Common myeloid progenitor, CD34-positive (primary cell): ENCODE results near the gene VILL.

Source experiments
- CTCF ChIA-PET: fragments of 350-600 bp; sonication (Branson Sonifier 250); formaldehyde crosslinking; loops from one replicate; lab custom pipeline; 2021; ENCODE audit warnings: antibody characterized with exemption; lab: Charles Lee
- POLR2A ChIA-PET: fragments of 350-600 bp; sonication (Branson Sonifier 250); formaldehyde crosslinking; loops from one replicate; lab custom pipeline; 2021; ENCODE audit warnings: antibody characterized with exemption; lab: Charles Lee
- DNase-seq, 3 donors: peaks; one replicate each; pipeline versions ENCODE4 v3.0.0 to v3.0.0-alpha.2; 2013
- H3K27ac ChIP-seq, 2 experiments: 1 replicate in 1 of 2; 2 replicates in 1 of 2; pipeline ENCODE4 v1.7.0; 2013; ENCODE audit warnings: inconsistent platforms in 2 of 2, low read length in 2 of 2, mild to moderate bottlenecking in 2 of 2, low read depth in 1 of 2, moderate library complexity in 1 of 2; ENCODE audit not compliant: severe bottlenecking in 2 of 2, insufficient read depth in 1 of 2, poor library complexity in 1 of 2
- H3K27me3 ChIP-seq, 5 experiments: replicated peaks in 2 of 5; 1 replicate in 3 of 5; 2 replicates in 2 of 5; pipeline versions ENCODE4 v1.6.1 to v1.7.0; 2013; ENCODE audit warnings: low read length in 4 of 5, mild to moderate bottlenecking in 2 of 5, moderate library complexity in 2 of 5, inconsistent platforms in 1 of 5; ENCODE audit not compliant: insufficient read depth in 5 of 5, control insufficient read depth in 4 of 5
- H3K36me3 ChIP-seq, 4 experiments: 1 replicate in 2 of 4; 2 replicates in 2 of 4; pipeline versions ENCODE4 v1.6.1 to v1.7.0; 2013; ENCODE audit warnings: low read length in 3 of 4, control low read depth in 1 of 4, mild to moderate bottlenecking in 1 of 4; ENCODE audit not compliant: control insufficient read depth in 4 of 4, insufficient read depth in 4 of 4
- H3K4me1 ChIP-seq, 4 experiments: 1 replicate in 3 of 4; 2 replicates in 1 of 4; pipeline versions ENCODE4 v1.6.1 to v1.7.1; 2013; ENCODE audit warnings: low read length in 3 of 4, mild to moderate bottlenecking in 3 of 4, control low read depth in 1 of 4, inconsistent platforms in 1 of 4, moderate library complexity in 1 of 4; ENCODE audit not compliant: control insufficient read depth in 4 of 4, insufficient read depth in 4 of 4; ENCODE audit errors: control extremely low read depth in 1 of 4
- H3K4me3 ChIP-seq, 7 experiments: 1 replicate in 4 of 7; 2 replicates in 3 of 7; pipeline versions ENCODE4 v1.5.1 to v1.7.0; 2013; ENCODE audit warnings: mild to moderate bottlenecking in 7 of 7, low read length in 6 of 7, moderate library complexity in 6 of 7, inconsistent platforms in 2 of 7, low read depth in 2 of 7, control low read depth in 1 of 7; ENCODE audit not compliant: insufficient read depth in 4 of 7, control insufficient read depth in 1 of 7; ENCODE audit errors: extremely low read depth in 1 of 7
- H3K9me3 ChIP-seq, 5 experiments: 1 replicate in 4 of 5; 2 replicates in 1 of 5; pipeline versions ENCODE4 v1.6.1 to v1.7.1; 2013; ENCODE audit warnings: low read length in 4 of 5, mild to moderate bottlenecking in 2 of 5, inconsistent platforms in 1 of 5, low read depth in 1 of 5, moderate library complexity in 1 of 5; ENCODE audit not compliant: control insufficient read depth in 4 of 5, insufficient read depth in 2 of 5; ENCODE audit errors: control extremely low read depth in 1 of 5
- WGBS: methylation state at CpG from one replicate; pipeline ENCODE4 v1.1.5; 2013; ENCODE audit not compliant: insufficient coverage; 5-methylcytosine and 5-hydroxymethylcytosine counted together

Gene VILL

DNA sequence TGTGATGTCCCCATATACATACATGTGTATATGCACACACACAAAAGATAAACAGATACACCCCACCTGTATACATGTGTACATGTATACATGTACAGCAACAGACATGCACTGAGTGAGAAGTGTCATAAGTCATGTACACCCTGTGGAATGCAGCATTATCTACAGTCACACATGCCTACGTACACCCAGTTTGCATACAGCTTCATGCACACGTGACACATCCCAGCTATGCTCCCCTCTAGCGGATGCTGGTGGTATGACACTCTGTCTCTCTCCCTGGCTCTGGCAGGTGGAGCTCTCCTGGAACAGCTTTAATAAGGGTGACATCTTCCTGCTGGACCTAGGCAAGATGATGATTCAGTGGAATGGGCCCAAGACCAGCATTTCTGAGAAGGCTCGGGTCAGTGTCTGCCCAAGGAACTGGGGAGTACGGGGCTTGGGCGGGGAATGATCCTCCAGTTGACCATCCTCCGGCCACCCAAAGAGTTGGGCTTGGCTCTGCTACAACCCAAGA, 6.3 kb downstream of the VILL start:
- POLR2A ChIA-PET: interaction anchor here (1.1 kb wide), 1 partner anchor 140 kb away, joined by 3 read pairs; the partner anchor contains the start of gene ACAA1
- Histone ChIP-seq H3K27me3 (no peaks in the 10 kb centered on the region), H3K4me3 (no peak overlapping the region), H3K9me3 (no peaks in the 10 kb centered on the region), H3K27ac (no peak overlapping the region), H3K36me3 (peaks cover 3 to 41% (median 29%) of the 10 kb centered on the region in 4 experiments), H3K4me1 (peaks cover 0 to 46% (median 28%) of the 10 kb centered on the region in 4 experiments)
- CTCF ChIA-PET: interaction anchor here (0.6 to 2.5 kb wide), 13 partner anchors 9 to 483 kb away, joined by 3 to 10 read pairs (median 4); partner anchors contain the start of gene DLEC1
- peak; percentile 85 to 92 (median 89) for DNase-seq
- WGBS: 55% methylated on average over 7 of the region's 7 CpGs

DNA sequence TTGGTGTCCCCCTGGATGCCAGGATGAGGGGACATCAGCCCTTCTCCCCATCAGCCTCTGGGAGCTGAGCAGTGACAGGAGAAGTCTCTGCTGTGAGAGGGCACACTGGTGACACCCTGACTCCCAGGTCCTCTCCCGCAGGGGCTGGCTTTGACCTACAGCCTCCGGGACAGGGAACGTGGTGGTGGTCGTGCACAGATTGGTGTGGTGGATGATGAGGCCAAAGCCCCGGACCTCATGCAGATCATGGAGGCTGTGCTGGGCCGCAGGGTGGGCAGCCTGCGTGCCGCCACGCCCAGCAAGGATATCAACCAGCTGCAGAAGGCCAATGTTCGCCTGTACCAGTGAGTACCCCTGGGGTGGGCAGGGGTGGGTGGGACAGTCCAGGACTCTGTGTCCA, 6.8 kb downstream of the VILL start:
- Histone ChIP-seq H3K4me1 (peaks cover 0 to 46% (median 28%) of the 10 kb centered on the region in 4 experiments), H3K4me3 (no peak overlapping the region), H3K27me3 (no peaks in the 10 kb centered on the region), H3K27ac (no peak overlapping the region), H3K36me3 (peaks cover 3 to 46% (median 34%) of the 10 kb centered on the region in 4 experiments), H3K9me3 (no peaks in the 10 kb centered on the region)
- DNase-seq: no peak
- ChIA-PET POLR2A (interaction anchor here (1.1 kb wide), 1 partner anchor 139 kb away, joined by 3 read pairs; the partner anchor contains the start of gene ACAA1), CTCF (interaction anchor here (1.0 to 2.5 kb wide), 14 partner anchors 9 to 482 kb away, joined by 3 to 10 read pairs (median 4); partner anchors contain the start of gene DLEC1)
- 100% methylated on average over 8 of the region's 10 CpGs for WGBS

DNA sequence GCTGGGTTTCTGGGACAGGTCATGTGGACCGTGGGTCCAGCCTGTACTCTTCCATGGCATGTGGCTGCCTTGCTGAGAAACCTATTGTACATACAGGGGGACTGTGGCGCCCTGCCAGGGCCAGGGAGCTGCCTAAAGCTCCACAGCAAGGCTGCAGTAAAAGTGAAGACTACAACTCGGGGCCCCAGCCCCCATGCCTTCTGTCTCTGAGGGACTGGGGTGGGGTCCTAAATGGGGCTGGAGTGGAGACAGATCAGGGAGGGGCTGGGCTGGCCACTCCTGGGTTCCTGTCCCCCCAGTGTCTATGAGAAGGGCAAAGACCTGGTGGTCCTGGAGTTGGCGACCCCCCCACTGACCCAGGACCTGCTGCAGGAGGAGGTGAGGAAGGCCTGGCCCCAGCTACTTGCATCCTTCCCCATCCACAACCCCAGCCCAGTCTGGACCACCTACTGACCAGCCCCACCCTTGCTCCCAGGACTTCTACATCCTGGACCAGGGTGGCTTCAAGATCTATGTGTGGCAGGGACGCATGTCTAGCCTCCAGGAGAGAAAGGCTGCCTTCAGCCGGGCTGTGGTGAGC, 7.3 kb downstream of the VILL start:
- ChIA-PET POLR2A (no interaction called here), CTCF (interaction anchor here (1.0 to 2.5 kb wide), 10 partner anchors 9 to 80 kb away, joined by 3 to 10 read pairs (median 4); partner anchors contain the start of gene DLEC1)
- no peaks in the 10 kb centered on the region for H3K9me3 ChIP-seq
- H3K4me3 ChIP-seq: peak overlapping the region in 1 of 7 experiments; percentile 67
- no peaks in the 10 kb centered on the region for H3K27me3 ChIP-seq
- peaks cover 3 to 50% (median 38%) of the 10 kb centered on the region in 4 experiments for H3K36me3 ChIP-seq
- no peak for DNase-seq
- H3K27ac ChIP-seq: peak overlapping the region in 1 of 2 experiments; percentile 76
- peaks cover 0 to 46% (median 28%) of the 10 kb centered on the region in 4 experiments for H3K4me1 ChIP-seq
- WGBS: 96% methylated on average over 4 of the region's 6 CpGs

DNA sequence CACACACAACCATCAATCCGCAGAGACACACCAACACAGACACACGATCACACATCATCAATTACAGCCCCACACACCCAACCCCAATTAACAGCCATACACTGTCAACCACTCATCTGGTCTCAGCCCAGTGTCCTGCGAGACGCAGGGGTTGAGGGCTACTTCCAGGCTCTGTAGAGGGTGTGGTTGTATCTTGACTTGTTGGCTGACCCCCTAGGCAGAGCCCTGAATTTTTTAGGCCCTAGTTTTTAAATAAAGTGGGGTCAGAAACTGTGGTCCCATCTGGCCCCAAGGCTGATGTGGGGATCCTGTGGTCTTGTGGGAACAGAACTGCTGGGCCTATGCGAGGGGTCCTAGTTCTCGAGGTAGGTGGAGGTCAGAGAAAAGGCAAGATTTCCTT, 9.2 kb downstream of the VILL start:
- 70% methylated on average over 2 of the region's 6 CpGs for WGBS
- H3K27me3 ChIP-seq: no peaks in the 10 kb centered on the region
- peaks cover 3 to 68% (median 43%) of the 10 kb centered on the region in 4 experiments for H3K36me3 ChIP-seq
- no peaks in the 10 kb centered on the region for H3K9me3 ChIP-seq
- no peak for DNase-seq
- H3K27ac ChIP-seq: no peak overlapping the region
- H3K4me1 ChIP-seq: peaks cover 0 to 28% (median 16%) of the 10 kb centered on the region in 4 experiments
- ChIA-PET POLR2A (no interaction called here), CTCF (no interaction called here)
- no peak overlapping the region for H3K4me3 ChIP-seq

DNA sequence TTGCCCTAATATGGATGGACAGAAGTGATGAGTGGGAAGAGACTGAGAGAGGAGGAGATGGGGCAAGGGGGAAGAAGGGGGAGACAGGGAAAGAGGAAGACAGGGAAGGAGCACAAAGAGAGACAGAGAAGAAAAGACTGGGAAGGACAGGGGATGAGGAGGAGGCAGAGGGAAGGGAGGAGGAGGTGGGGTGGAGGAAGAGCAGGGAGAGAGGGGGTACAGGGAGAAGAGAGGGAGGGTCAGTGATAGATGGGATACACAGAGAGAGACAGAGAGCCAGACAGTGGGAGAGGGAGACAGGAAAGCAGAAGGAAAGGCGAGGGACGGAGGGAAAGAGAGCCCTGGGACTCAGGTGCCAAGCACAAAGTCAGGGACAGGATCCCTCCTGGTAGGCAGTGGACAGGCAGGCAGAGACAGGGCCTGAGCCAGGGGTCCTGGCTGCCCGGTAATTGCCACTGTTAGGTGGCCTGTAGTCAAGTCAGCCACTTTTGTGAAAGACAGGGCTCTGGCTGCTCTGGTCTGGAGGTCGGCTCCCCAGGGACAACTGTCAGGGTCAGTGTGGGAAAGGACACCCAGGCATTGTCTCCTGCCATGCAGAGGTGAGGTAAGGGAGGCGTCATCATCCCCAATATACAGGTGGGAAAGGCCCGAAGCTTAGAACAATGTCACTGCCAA, 9.8 kb downstream of the VILL start:
- CTCF ChIA-PET: interaction anchor here (0.9 to 5.6 kb wide), 5 partner anchors 20 to 145 kb away, joined by 3 to 50 read pairs (median 23); no protein-coding TSS in a partner anchor
- Histone ChIP-seq H3K36me3 (peaks cover 3 to 73% (median 46%) of the 10 kb centered on the region in 4 experiments), H3K4me1 (peaks cover 0 to 23% (median 14%) of the 10 kb centered on the region in 4 experiments), H3K4me3 (no peak overlapping the region), H3K9me3 (no peaks in the 10 kb centered on the region), H3K27ac (no peak overlapping the region), H3K27me3 (no peaks in the 10 kb centered on the region)
- 100% methylated on average over 5 of the region's 6 CpGs for WGBS
- POLR2A ChIA-PET: no interaction called here
- no peak for DNase-seq

DNA sequence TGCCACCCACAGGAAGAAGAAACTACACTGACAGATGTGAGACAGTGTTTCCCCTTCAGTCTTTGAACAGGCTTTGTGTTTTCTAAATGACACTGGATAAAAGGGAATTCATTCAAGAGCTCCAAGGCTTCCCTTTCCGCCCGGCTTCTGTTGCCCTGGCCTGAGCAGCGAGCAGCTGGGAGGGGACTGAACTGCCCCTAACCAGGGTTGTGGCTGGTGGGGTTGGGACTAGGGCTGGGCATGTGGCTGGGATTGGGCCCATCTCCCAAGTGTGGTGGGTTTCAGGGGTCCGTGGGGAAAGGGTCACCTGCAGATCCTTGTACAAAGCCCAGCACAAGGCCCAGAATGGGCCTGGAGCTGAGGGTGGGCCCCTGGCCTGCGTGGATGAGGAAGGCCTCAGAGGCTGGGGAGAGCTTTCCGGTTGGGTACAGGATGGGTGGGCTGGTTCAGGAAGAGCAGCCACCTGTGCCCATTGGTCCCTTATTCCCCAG, 10.4 kb downstream of the VILL start:
- Histone ChIP-seq H3K27me3 (no peaks in the 10 kb centered on the region), H3K36me3 (peaks cover 4 to 72% (median 42%) of the 10 kb centered on the region in 4 experiments), H3K9me3 (no peaks in the 10 kb centered on the region), H3K4me1 (peaks cover 0 to 20% (median 11%) of the 10 kb centered on the region in 4 experiments), H3K4me3 (no peak overlapping the region), H3K27ac (no peak overlapping the region)
- 100% methylated on average over 4 of the region's 6 CpGs for WGBS
- ChIA-PET POLR2A (no interaction called here), CTCF (interaction anchor here (0.9 to 5.6 kb wide), 9 partner anchors 14 to 153 kb away, joined by 3 to 50 read pairs (median 5); no protein-coding TSS in a partner anchor)
- no peak for DNase-seq
